GM12878 (cell line): ENCODE results near the gene ARHGEF17. TPM values are rescaled to one million over a fixed set of nuclear protein-coding genes. Genes with fewer than 3 reads are reported as not detected.

Experiments used
- ATAC-seq: fragments of 200-7000 bp; cut with Tn5 transposase; 3 replicates; pipeline ENCODE4 v1.9.1; 2020; ENCODE audit warnings: mild to moderate bottlenecking, moderate library complexity
- BruUV-seq: library from RNA; stranded (reverse); fragments of 400-500 nt; replicated peaks from 2 replicates; lab custom pipeline; 2021; lab: Mats Ljungman, UMichigan
- CTCF ChIA-PET: fragments of 300-600 bp; sonication (Branson Sonifier 250); formaldehyde crosslinking; extraction: SDS; loops from one replicate; lab custom pipeline; 2021; ENCODE audit warnings: inconsistent platforms; lab: Yijun Ruan, JAX
- POLR2A ChIA-PET: fragments of 350-600 bp; formaldehyde crosslinking; extraction: SDS; loops from one replicate; lab custom pipeline; 2021; ENCODE audit warnings: inconsistent platforms; lab: Charles Lee
- RAD21 ChIA-PET: fragments of 300-600 bp; sonication (Branson Sonifier 250); formaldehyde crosslinking; loops from one replicate; lab custom pipeline; 2023; ENCODE audit warnings: antibody characterized with exemption; ENCODE audit not compliant: unreplicated experiment; lab: Charles Lee
- SMC1A ChIA-PET: fragments of 300-600 bp; sonication (Branson Sonifier 250); formaldehyde crosslinking; loops from one replicate; lab custom pipeline; 2023; ENCODE audit not compliant: unreplicated experiment, uncharacterized antibody; lab: Charles Lee
- DNase-seq: peaks from one replicate; pipeline ENCODE4 v3.0.0-alpha.2; 2011; ENCODE audit warnings: low read depth, low spot score
- FAIRE-seq: peaks from 3 replicates; lab custom pipeline; 2011; peaks lifted over from hg19 to GRCh38; lab: Jason Lieb, UNC
- H2AFZ ChIP-seq: 2 replicates; pipeline ENCODE4 v1.6.0; 2011; ENCODE audit warnings: low read depth, low read length, control low read depth; ENCODE audit not compliant: control insufficient read depth
- H3K27ac ChIP-seq: 2 replicates; pipeline ENCODE4 v1.5.1; 2011; ENCODE audit warnings: control low read depth; ENCODE audit not compliant: control insufficient read depth, insufficient read depth
- H3K27me3 ChIP-seq, 2 experiments: replicated peaks in 1 of 2; 2 replicates each; pipeline versions ENCODE4 v1.6.0 to v1.6.1; 2011; ENCODE audit warnings: low read length in 1 of 2; ENCODE audit not compliant: control insufficient read depth in 2 of 2, insufficient read depth in 2 of 2
- H3K36me3 ChIP-seq, 2 experiments: 2 replicates each; pipeline ENCODE4 v1.5.1; 2011; ENCODE audit warnings: low read length in 1 of 2; ENCODE audit not compliant: control insufficient read depth in 2 of 2, insufficient read depth in 2 of 2
- H3K4me1 ChIP-seq: 2 replicates; pipeline ENCODE4 v1.6.1; 2011; ENCODE audit warnings: mild to moderate bottlenecking, low read length, moderate library complexity, mixed read lengths; ENCODE audit not compliant: control insufficient read depth, insufficient read depth
- H3K4me2 ChIP-seq: 2 replicates; pipeline ENCODE4 v1.6.0; 2011; ENCODE audit warnings: control low read depth; ENCODE audit not compliant: control insufficient read depth, insufficient read depth
- H3K4me3 ChIP-seq: fragments of 200-600 bp; sonication (generic); 2 replicates; pipeline ENCODE4 v1.5.1; 2016
- H3K79me2 ChIP-seq: 2 replicates; pipeline ENCODE4 v1.6.0; 2011; ENCODE audit warnings: low read length; ENCODE audit not compliant: control insufficient read depth, insufficient read depth
- H3K9ac ChIP-seq: 2 replicates; pipeline ENCODE4 v1.8.0; 2011; ENCODE audit warnings: low read length, control low read depth, mixed read lengths; ENCODE audit not compliant: control insufficient read depth, insufficient read depth
- H3K9me3 ChIP-seq: replicated peaks from 3 replicates; pipeline ENCODE4 v1.5.1; 2011; ENCODE audit warnings: mild to moderate bottlenecking, low read length; ENCODE audit not compliant: control insufficient read depth, insufficient read depth
- H4K20me1 ChIP-seq: 2 replicates; pipeline ENCODE4 v1.6.0; 2011; ENCODE audit not compliant: control insufficient read depth, insufficient read depth
- CUX1 ChIP-seq: IDR thresholded peaks from 2 replicates; pipeline ENCODE4 v1.6.1; 2012; ENCODE audit warnings: improper control_type of control experiment, low read depth, low read length; ENCODE audit not compliant: insufficient replicate concordance
- EED ChIP-seq: sonication (generic); IDR thresholded peaks from 2 replicates; pipeline ENCODE4 v1.6.1; 2016; ENCODE audit warnings: antibody characterized with exemption, low read depth
- ESRRA ChIP-seq: IDR thresholded peaks from 2 replicates; pipeline ENCODE4 v1.6.1; 2012; ENCODE audit warnings: mild to moderate bottlenecking, low read length, improper control_type of control experiment
- HDGF ChIP-seq: fragments of 450-650 bp; IDR thresholded peaks from 2 replicates; pipeline ENCODE4 v1.6.1; 2016; ENCODE audit warnings: antibody characterized with exemption
- NFXL1 ChIP-seq: fragments of 450-650 bp; IDR thresholded peaks from 2 replicates; pipeline ENCODE4 v1.6.1; 2017; ENCODE audit warnings: antibody characterized with exemption, mild to moderate bottlenecking, borderline replicate concordance
- RCOR1 ChIP-seq: conservative IDR thresholded peaks from 2 replicates; pipeline ENCODE4 v1.6.1; 2012; ENCODE audit warnings: low read depth, low read length, improper control_type of control experiment
- RFX5 ChIP-seq: IDR thresholded peaks from 2 replicates; pipeline ENCODE4 v1.6.1; 2011; ENCODE audit warnings: low read depth, low read length, improper control_type of control experiment
- SKIL ChIP-seq: fragments of 450-650 bp; IDR thresholded peaks from 2 replicates; pipeline ENCODE4 v1.6.1; 2017; ENCODE audit warnings: mild to moderate bottlenecking, low read depth, inconsistent platforms; ENCODE audit not compliant: poor library complexity, severe bottlenecking
- SMC3 ChIP-seq: IDR thresholded peaks from 2 replicates; pipeline ENCODE4 v1.6.1; 2011; ENCODE audit warnings: low read length, improper control_type of control experiment, borderline replicate concordance
- SREBF1 ChIP-seq: IDR thresholded peaks from 2 replicates; pipeline ENCODE4 v1.6.1; 2012; ENCODE audit warnings: mild to moderate bottlenecking, low read length
- SUPT20H ChIP-seq: IDR thresholded peaks from 2 replicates; pipeline ENCODE4 v1.6.1; 2011; ENCODE audit warnings: low read depth, mild to moderate bottlenecking, low read length, moderate library complexity, borderline replicate concordance; ENCODE audit not compliant: control insufficient read depth
- whole genome bisulfite sequencing: methylation state at CpG from one replicate; pipeline ENCODE4 v1.1.6; 2016; ENCODE audit warnings: low lambda C conversion rate; ENCODE audit not compliant: insufficient replicate concordance, insufficient coverage; ENCODE audit errors: missing lambda C conversion rate; 5-methylcytosine and 5-hydroxymethylcytosine counted together
- in situ Hi-C: fragments of 300-500 bp; cut with MboI; formaldehyde crosslinking; loops from 9 replicates; pipeline ENCODE4 v1.14.3; 2018; ENCODE audit warnings: mixed read lengths
- intact Hi-C: fragments of 100-400 bp; cut with micrococcal nuclease; formaldehyde crosslinking; loops from one replicate; pipeline ENCODE4 v1.14.2; 2022; ENCODE audit not compliant: unreplicated experiment
- polyA plus RNA-seq, 11 experiments: library from polyadenylated mRNA; depleted of rRNA in 4 of 11; unstranded in 6 of 11; stranded (reverse) in 5 of 11; fragments of >200 nt; fragmentation: Nextera tagmentation in 4 of 11; fragmentation: Illumina TruSeq in 1 of 11; extraction: Ambion mirVana in 4 of 11; extraction: Trizol in 1 of 11; gene quantifications; 1 replicate in 1 of 11; 2 replicates in 10 of 11; pipeline versions ENCODE4 v1.2.1 to v1.2.3, GENCODE V29; 2011 to 2016; ENCODE audit warnings: inconsistent platforms in 2 of 11, missing spikeins in 2 of 11, low read depth in 1 of 11
- total RNA-seq, 4 experiments: library from RNA; depleted of rRNA in 3 of 4; stranded (reverse); fragments of >200 nt in 3 of 4; fragmentation: Illumina TruSeq in 1 of 4; extraction: Trizol in 1 of 4; gene quantifications; 2 replicates each; pipeline versions ENCODE4 v1.2.1 to v1.2.3, GENCODE V29; 2013 to 2021
- TF ChIP-seq, protein P1 (sequence below): fragments of 450-650 bp; IDR thresholded peaks from 2 replicates; pipeline ENCODE4 v1.6.1; 2017; ENCODE audit warnings: antibody characterized with exemption, mild to moderate bottlenecking, moderate library complexity

ARHGEF17 gene
- total and polyA plus RNA-seq, 10 of the 15 experiments (the other 5 are each of a cell fraction or from before 2014, with no cell fraction given) = 0.15 to 11.0 (median 1.7) TPM

GRCh38 chr11:73306069-73306841, 1.8 kb upstream of the ARHGEF17 start:
- in situ Hi-C loops = no loop called here
- H3K36me3 ChIP-seq = no peaks in the 10 kb centered on the region
- H2AFZ ChIP-seq = no peak overlapping the region
- ChIA-PET RAD21 (interaction anchor here (0.6 to 13.3 kb wide), 14 partner anchors 8 to 367 kb away, joined by 3 to 227 read pairs (median 6); no protein-coding TSS in a partner anchor), CTCF (interaction anchor here (0.6 to 9.1 kb wide), 18 partner anchors 8 to 355 kb away, joined by 3 to 287 read pairs (median 6); no protein-coding TSS in a partner anchor), SMC1A (interaction anchor here (0.6 to 6.3 kb wide), 11 partner anchors 8 to 122 kb away, joined by 3 to 134 read pairs (median 7); no protein-coding TSS in a partner anchor), POLR2A (interaction anchor here (0.5 to 4.7 kb wide), 3 partner anchors 13 to 49 kb away, joined by 4 to 40 read pairs (median 26); no protein-coding TSS in a partner anchor)
- no TSS peak for BruUV-seq
- no peak overlapping the region for H3K4me3 ChIP-seq
- ATAC-seq (no peak), DNase-seq (no peak), FAIRE-seq (no peak)
- H3K27me3 ChIP-seq = no peaks in the 10 kb centered on the region
- H4K20me1 ChIP-seq = no peaks in the 10 kb centered on the region
- peaks cover 7% of the 10 kb centered on the region; the same call in 1 of the 2 replicates for H3K4me1 ChIP-seq
- no peak overlapping the region for H3K9ac ChIP-seq
- H3K79me2 ChIP-seq = peaks cover 19% of the 10 kb centered on the region
- WGBS = 35% methylated on average over 7 of the region's 7 CpGs
- no peak overlapping the region for H3K27ac ChIP-seq
- H3K4me2 ChIP-seq = no peak overlapping the region
- intact Hi-C loops = loop anchor here (5.0 kb wide), 1 partner anchor 71 kb away; the partner anchor contains the start of gene RELT
- no peaks in the 10 kb centered on the region for H3K9me3 ChIP-seq
- TF ChIP-seq ESRRA (no peak), CUX1 (no peak), NFXL1 (no peak), SREBF1 (no peak), SMC3 (no peak), RFX5 (no peak), RCOR1 (no peak), SKIL (no peak), HDGF (no peak), EED (no peak), SUPT20H (no peak)
- TF ChIP-seq, protein P1, sequence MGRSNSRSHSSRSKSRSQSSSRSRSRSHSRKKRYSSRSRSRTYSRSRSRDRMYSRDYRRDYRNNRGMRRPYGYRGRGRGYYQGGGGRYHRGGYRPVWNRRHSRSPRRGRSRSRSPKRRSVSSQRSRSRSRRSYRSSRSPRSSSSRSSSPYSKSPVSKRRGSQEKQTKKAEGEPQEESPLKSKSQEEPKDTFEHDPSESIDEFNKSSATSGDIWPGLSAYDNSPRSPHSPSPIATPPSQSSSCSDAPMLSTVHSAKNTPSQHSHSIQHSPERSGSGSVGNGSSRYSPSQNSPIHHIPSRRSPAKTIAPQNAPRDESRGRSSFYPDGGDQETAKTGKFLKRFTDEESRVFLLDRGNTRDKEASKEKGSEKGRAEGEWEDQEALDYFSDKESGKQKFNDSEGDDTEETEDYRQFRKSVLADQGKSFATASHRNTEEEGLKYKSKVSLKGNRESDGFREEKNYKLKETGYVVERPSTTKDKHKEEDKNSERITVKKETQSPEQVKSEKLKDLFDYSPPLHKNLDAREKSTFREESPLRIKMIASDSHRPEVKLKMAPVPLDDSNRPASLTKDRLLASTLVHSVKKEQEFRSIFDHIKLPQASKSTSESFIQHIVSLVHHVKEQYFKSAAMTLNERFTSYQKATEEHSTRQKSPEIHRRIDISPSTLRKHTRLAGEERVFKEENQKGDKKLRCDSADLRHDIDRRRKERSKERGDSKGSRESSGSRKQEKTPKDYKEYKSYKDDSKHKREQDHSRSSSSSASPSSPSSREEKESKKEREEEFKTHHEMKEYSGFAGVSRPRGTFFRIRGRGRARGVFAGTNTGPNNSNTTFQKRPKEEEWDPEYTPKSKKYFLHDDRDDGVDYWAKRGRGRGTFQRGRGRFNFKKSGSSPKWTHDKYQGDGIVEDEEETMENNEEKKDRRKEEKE = no peak
